Measurements from ENCODE around the gene TEC. TPM values are rescaled to one million over a fixed set of nuclear protein-coding genes. Genes with fewer than 3 reads are reported as not detected.

Gene TEC
- total and polyA plus RNA-seq, 9 of the 15 experiments (the other 6 are each of a cell fraction or from before 2014, with no cell fraction given): 5.3 to 14.7 (median 8.8) TPM

- H3K9me3 ChIP-seq (replicated peaks; ENCODE audit: control insufficient read depth, insufficient read depth, low read depth, low read length): no peaks in the 10 kb centered on the region
- no peaks in the 10 kb centered on the region for H3K27me3 ChIP-seq (ENCODE audit: control insufficient read depth in 2 of 2, insufficient read depth in 2 of 2, low read length in 2 of 2)
- no peaks in the 10 kb centered on the region for H4K20me1 ChIP-seq (replicated peaks; ENCODE audit: control insufficient read depth, insufficient read depth, low read length)
- intact Hi-C loops (cut with micrococcal nuclease) (no loop called here), in situ Hi-C loops (cut with MboI) (no loop called here)
- no peak for FAIRE-seq
- BruUV-seq (replicated peaks): no TSS peak
- 77% methylated on average over 4 of the region's 4 CpGs for WGBS (ENCODE audit: insufficient coverage, low coverage, missing lambda C conversion rate)
- no peak for ATAC-seq
- H3K9me1 ChIP-seq (ENCODE audit: control insufficient read depth, insufficient read depth, low read length): peaks cover 3% of the 10 kb centered on the region
- POLR2A ChIA-PET: interaction anchor here (0.9 kb wide), 1 partner anchor 13 kb away, joined by 3 read pairs; no protein-coding TSS in a partner anchor
- DNase-seq (ENCODE audit: extremely low read depth in 1 of 4, low spot score in 3 of 4): no peak
- CTCF ChIA-PET (ENCODE audit: low intra/inter-chr PET ratio): no interaction called here
- no peak overlapping the region for H3K4me3 ChIP-seq
- peaks cover 0 to 10% of the 10 kb centered on the region in 2 experiments; a peak in 2 of 5 replicates for H3K4me1 ChIP-seq (replicated peaks in 1 of 2; ENCODE audit: control insufficient read depth in 2 of 2, insufficient read depth in 2 of 2, low read length in 2 of 2)
- no peak overlapping the region for H2AFZ ChIP-seq (ENCODE audit: low read depth, low read length)
- no peak overlapping the region for H3K4me2 ChIP-seq (ENCODE audit: insufficient read depth, low read length)
- H3K9ac ChIP-seq (ENCODE audit: insufficient read depth in 1 of 2, low read depth in 2 of 2, low read length in 2 of 2): no peak overlapping the region
- H3K36me3 ChIP-seq (ENCODE audit: control insufficient read depth, insufficient read depth, low read length): peaks cover 10% of the 10 kb centered on the region
- no peak overlapping the region for H3K27ac ChIP-seq (ENCODE audit: extremely low read depth, low read depth, low read length)
- peaks cover 26% of the 10 kb centered on the region; the same call in 1 of the 3 replicates for H3K79me2 ChIP-seq (ENCODE audit: control insufficient read depth, insufficient read depth, low read length)
- TF ChIP-seq ZNF77 (CRISPR knock-in tag; IDR thresholded peaks at IDR 0.05) (no peak), ZNF586 (CRISPR knock-in tag; conservative IDR thresholded peaks at IDR 0.05) (no peak), HMGXB4 (CRISPR knock-in tag; IDR thresholded peaks at IDR 0.05) (no peak), CXXC5 (CRISPR knock-in tag; IDR thresholded peaks at IDR 0.05) (no peak), ZBTB1 (CRISPR knock-in tag; IDR thresholded peaks at IDR 0.05; ENCODE audit: borderline replicate concordance, low read depth) (no peak), NFYB (IDR thresholded peaks at IDR 0.05; ENCODE audit: extremely low read depth, insufficient read length) (no peak), NR2C2 (CRISPR knock-in tag; IDR thresholded peaks at IDR 0.05) (no peak), NR2C2 (tag; IDR thresholded peaks at IDR 0.05) (no peak), E2F5 (CRISPR knock-in tag; IDR thresholded peaks at IDR 0.05) (no peak), ZNF274 (IDR thresholded peaks at IDR 0.05; ENCODE audit: borderline replicate concordance, low read depth, low read length) (no peak), TAL1 (IDR thresholded peaks at IDR 0.05) (no peak), KAT2B (IDR thresholded peaks at IDR 0.05; ENCODE audit: low read depth, low read length) (no peak), ASH1L (IDR thresholded peaks at IDR 0.05; ENCODE audit: borderline replicate concordance, low read depth, partially characterized antibody) (no peak), KLF13 (tag; IDR thresholded peaks at IDR 0.05; ENCODE audit: borderline replicate concordance, low read depth) (no peak), HDAC1 (IDR thresholded peaks at IDR 0.05) (no peak), CHD4 (IDR thresholded peaks at IDR 0.05; ENCODE audit: insufficient read depth, insufficient replicate concordance, low read depth, low read length, poor library complexity, severe bottlenecking) (no peak), MAX (CRISPR knock-in tag; IDR thresholded peaks at IDR 0.05) (no peak), SP1 (CRISPR knock-in tag; IDR thresholded peaks at IDR 0.05) (no peak), PML (IDR thresholded peaks at IDR 0.05; ENCODE audit: low read length) (no peak), CREB3 (tag; conservative IDR thresholded peaks at IDR 0.05; ENCODE audit: low read depth) (no peak)
Observed at GRCh38 chr4:48226199-48226598, 43.4 kb downstream of the TEC start.

Data from K562 (cell line).